Keratinocyte (primary cell): Measurements from ENCODE around the gene CRAMP1. TPM values are rescaled to one million over a fixed set of nuclear protein-coding genes. Genes with fewer than 3 reads are reported as not detected.

Experiments
- DNase-seq: peaks from one replicate; pipeline ENCODE4 v3.0.0-alpha.2; 2011; ENCODE audit warnings: low read depth, missing footprints, low spot score
- FAIRE-seq: peaks from 2 replicates; lab custom pipeline; 2011; peaks lifted over from hg19 to GRCh38; lab: Jason Lieb, UNC
- H2AFZ ChIP-seq: 2 replicates; pipeline ENCODE4 v1.6.0; 2012; ENCODE audit warnings: low read length, control low read depth, inconsistent platforms; ENCODE audit not compliant: control insufficient read depth
- H3K27ac ChIP-seq: 2 replicates; pipeline ENCODE4 v1.5.1; 2011; ENCODE audit warnings: low read length; ENCODE audit not compliant: control insufficient read depth, insufficient read depth
- H3K27me3 ChIP-seq: 3 replicates; pipeline ENCODE4 v1.6.0; 2011; ENCODE audit warnings: low read length; ENCODE audit not compliant: control insufficient read depth, insufficient read depth; ENCODE audit errors: extremely low read depth
- H3K36me3 ChIP-seq, 2 experiments: 2 replicates in 1 of 2; 3 replicates in 1 of 2; pipeline ENCODE4 v1.5.1; 2011; ENCODE audit warnings: low read length in 2 of 2, mild to moderate bottlenecking in 1 of 2; ENCODE audit not compliant: control insufficient read depth in 2 of 2, insufficient read depth in 2 of 2; ENCODE audit errors: extremely low read depth in 1 of 2
- H3K4me1 ChIP-seq: 3 replicates; pipeline ENCODE4 v1.5.1; 2011; ENCODE audit warnings: low read length; ENCODE audit not compliant: control insufficient read depth, insufficient read depth; ENCODE audit errors: extremely low read depth
- H3K4me2 ChIP-seq: 3 replicates; pipeline ENCODE4 v1.6.0; 2011; ENCODE audit warnings: low read depth, low read length; ENCODE audit not compliant: control insufficient read depth, insufficient read depth; ENCODE audit errors: extremely low read depth
- H3K4me3 ChIP-seq, 3 experiments: fragments of 200-600 bp in 1 of 3; sonication (generic) in 1 of 3; 2 replicates in 2 of 3; 3 replicates in 1 of 3; pipeline ENCODE4 v1.5.1; 2011 to 2016; ENCODE audit warnings: low read length in 3 of 3, mild to moderate bottlenecking in 3 of 3, control low read depth in 2 of 3, inconsistent platforms in 1 of 3, low read depth in 1 of 3, mixed read lengths in 1 of 3, mixed run types in 1 of 3, moderate library complexity in 1 of 3; ENCODE audit not compliant: control insufficient read depth in 2 of 3, insufficient read depth in 2 of 3; ENCODE audit errors: extremely low read depth in 1 of 3
- H3K79me2 ChIP-seq: 2 replicates; pipeline ENCODE4 v1.6.0; 2012; ENCODE audit warnings: low read length; ENCODE audit not compliant: control insufficient read depth, insufficient read depth
- H3K9ac ChIP-seq: 3 replicates; pipeline ENCODE4 v1.6.0; 2011; ENCODE audit warnings: low read length; ENCODE audit not compliant: control insufficient read depth, insufficient read depth; ENCODE audit errors: extremely low read depth
- H3K9me1 ChIP-seq: 3 replicates; pipeline ENCODE4 v1.6.0; 2011; ENCODE audit warnings: low read length; ENCODE audit not compliant: control insufficient read depth, insufficient read depth; ENCODE audit errors: extremely low read depth
- H3K9me3 ChIP-seq: 2 replicates; pipeline ENCODE4 v1.5.1; 2012; ENCODE audit warnings: low read depth, low read length; ENCODE audit not compliant: control insufficient read depth
- H4K20me1 ChIP-seq: 3 replicates; pipeline ENCODE4 v1.6.0; 2011; ENCODE audit warnings: low read length; ENCODE audit not compliant: control insufficient read depth, insufficient read depth; ENCODE audit errors: extremely low read depth
- EZH2 ChIP-seq: IDR thresholded peaks from one replicate; pipeline ENCODE4 v1.6.1; 2012; ENCODE audit warnings: inconsistent platforms, mild to moderate bottlenecking, low read length, moderate library complexity
- dilution Hi-C: fragments of 300-500 bp; cut with MboI; formaldehyde crosslinking; loops from one replicate; pipeline ENCODE4 v1.7.0; 2020; ENCODE audit warnings: low sequenced_read_pairs; ENCODE audit not compliant: extremely low pct_ligation_motif_present
- polyA plus RNA-seq, 5 experiments: library from polyadenylated mRNA; depleted of rRNA in 3 of 5; stranded (reverse) in 3 of 5; stranded (forward) in 1 of 5; unstranded in 1 of 5; fragments of >200 nt; gene quantifications; 1 replicate in 1 of 5; 2 replicates in 3 of 5; 3 replicates in 1 of 5; pipeline versions ENCODE4 v1.2.1 to v1.2.3, GENCODE V29; 2011 to 2012; ENCODE audit warnings: missing spikeins in 2 of 5, low read depth in 1 of 5, low replicate concordance in 1 of 5
- TF ChIP-seq, protein P1 (sequence below), 3 experiments: IDR thresholded peaks in 1 of 3; conservative IDR thresholded peaks in 1 of 3; optimal IDR thresholded peaks in 1 of 3; 2 replicates in 2 of 3; 3 replicates in 1 of 3; pipeline versions ENCODE3 to v1.5.1; 2011; ENCODE audit warnings: low read length in 3 of 3, mild to moderate bottlenecking in 3 of 3, moderate library complexity in 2 of 3, control low read depth in 1 of 3, inconsistent platforms in 1 of 3; ENCODE audit not compliant: insufficient read depth in 2 of 3; ENCODE audit errors: extremely low read depth in 1 of 3

The CRAMP1 gene
- polyA plus RNA-seq, 1 donor (not counting 4 experiments of a cell fraction or from before 2014, with no cell fraction given): 6.5 TPM

DNA sequence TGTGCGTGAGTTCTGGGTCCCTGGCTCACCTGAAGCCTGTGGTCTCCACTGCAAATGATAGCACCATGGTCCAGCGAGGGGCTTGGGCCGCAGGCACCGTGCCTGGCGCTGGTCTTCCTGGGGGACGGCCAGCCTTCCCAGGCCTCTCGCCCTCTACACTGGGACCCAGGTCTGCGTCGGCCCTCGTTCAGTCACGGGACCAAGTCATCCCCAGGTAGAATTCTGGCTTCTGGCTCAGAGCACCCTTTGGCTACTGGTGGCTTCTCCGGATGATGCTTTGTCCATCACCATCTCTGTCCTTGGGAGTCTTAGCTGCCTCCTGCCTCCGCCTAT lies 20.4 kb downstream of the CRAMP1 start:
- H3K27me3 ChIP-seq: no peaks in the 10 kb centered on the region
- H3K4me1 ChIP-seq: no peaks in the 10 kb centered on the region
- H3K9ac ChIP-seq: no peak overlapping the region
- no peak overlapping the region for H3K27ac ChIP-seq
- dilution Hi-C loops: no loop called here
- DNase-seq (no peak), FAIRE-seq (no peak)
- peaks cover 10% of the 10 kb centered on the region for H4K20me1 ChIP-seq
- H3K4me2 ChIP-seq: no peak overlapping the region
- no peaks in the 10 kb centered on the region for H3K9me1 ChIP-seq
- H3K9me3 ChIP-seq: no peaks in the 10 kb centered on the region
- no peak overlapping the region for H2AFZ ChIP-seq
- TF ChIP-seq, protein P1, sequence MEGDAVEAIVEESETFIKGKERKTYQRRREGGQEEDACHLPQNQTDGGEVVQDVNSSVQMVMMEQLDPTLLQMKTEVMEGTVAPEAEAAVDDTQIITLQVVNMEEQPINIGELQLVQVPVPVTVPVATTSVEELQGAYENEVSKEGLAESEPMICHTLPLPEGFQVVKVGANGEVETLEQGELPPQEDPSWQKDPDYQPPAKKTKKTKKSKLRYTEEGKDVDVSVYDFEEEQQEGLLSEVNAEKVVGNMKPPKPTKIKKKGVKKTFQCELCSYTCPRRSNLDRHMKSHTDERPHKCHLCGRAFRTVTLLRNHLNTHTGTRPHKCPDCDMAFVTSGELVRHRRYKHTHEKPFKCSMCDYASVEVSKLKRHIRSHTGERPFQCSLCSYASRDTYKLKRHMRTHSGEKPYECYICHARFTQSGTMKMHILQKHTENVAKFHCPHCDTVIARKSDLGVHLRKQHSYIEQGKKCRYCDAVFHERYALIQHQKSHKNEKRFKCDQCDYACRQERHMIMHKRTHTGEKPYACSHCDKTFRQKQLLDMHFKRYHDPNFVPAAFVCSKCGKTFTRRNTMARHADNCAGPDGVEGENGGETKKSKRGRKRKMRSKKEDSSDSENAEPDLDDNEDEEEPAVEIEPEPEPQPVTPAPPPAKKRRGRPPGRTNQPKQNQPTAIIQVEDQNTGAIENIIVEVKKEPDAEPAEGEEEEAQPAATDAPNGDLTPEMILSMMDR (optimal IDR thresholded peaks at IDR 0.05 in 1 of 3, IDR thresholded peaks at IDR 0.05 in 1 of 3, conservative IDR thresholded peaks at IDR 0.05 in 1 of 3; ENCODE audit: extremely low read depth in 1 of 3, insufficient read depth in 2 of 3, low read length in 3 of 3): no peak
- TF ChIP-seq EZH2: no peak
- no peak overlapping the region for H3K4me3 ChIP-seq
- peaks cover 28 to 41% of the 10 kb centered on the region in 2 experiments for H3K36me3 ChIP-seq
- peaks cover 53% of the 10 kb centered on the region for H3K79me2 ChIP-seq

DNA sequence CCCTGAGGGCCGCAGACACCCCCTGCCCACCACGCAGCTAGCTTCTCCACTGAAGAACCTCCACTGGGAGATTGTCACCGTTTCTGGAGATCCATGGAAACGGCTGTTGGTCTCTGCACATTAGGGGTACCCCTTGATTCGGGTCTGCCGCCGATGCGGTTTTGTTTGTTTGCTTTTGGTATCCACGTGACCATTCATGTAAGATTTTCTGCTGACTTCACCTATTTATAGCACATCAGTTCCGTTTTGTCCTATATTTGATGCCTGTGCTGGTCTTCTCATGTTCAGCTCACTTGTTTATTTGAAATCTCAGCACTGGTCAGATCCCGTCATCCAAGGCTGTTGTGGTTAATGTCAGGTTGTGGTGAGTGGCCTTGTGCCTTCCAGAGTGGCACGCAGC lies 21.1 kb downstream of the CRAMP1 start:
- dilution Hi-C loops: no loop called here
- Histone ChIP-seq H3K27ac (no peak overlapping the region), H3K9me1 (no peaks in the 10 kb centered on the region), H3K4me3 (no peak overlapping the region), H3K4me1 (no peaks in the 10 kb centered on the region), H2AFZ (no peak overlapping the region), H3K9me3 (no peaks in the 10 kb centered on the region), H3K36me3 (peaks cover 32 to 48% of the 10 kb centered on the region in 2 experiments), H4K20me1 (peaks cover 10% of the 10 kb centered on the region), H3K4me2 (no peak overlapping the region), H3K9ac (no peak overlapping the region), H3K27me3 (no peaks in the 10 kb centered on the region), H3K79me2 (peaks cover 47% of the 10 kb centered on the region)
- no peak for TF ChIP-seq EZH2
- TF ChIP-seq, protein P1 (optimal IDR thresholded peaks at IDR 0.05 in 1 of 3, IDR thresholded peaks at IDR 0.05 in 1 of 3, conservative IDR thresholded peaks at IDR 0.05 in 1 of 3; ENCODE audit: extremely low read depth in 1 of 3, insufficient read depth in 2 of 3, low read length in 3 of 3): no peak
- DNase-seq (no peak), FAIRE-seq (no peak)
